Cardiac muscle cell (in vitro differentiated cells and primary cell): ENCODE data around the gene INHBB. TPM values are rescaled to one million over a fixed set of nuclear protein-coding genes. Genes with fewer than 3 reads are reported as not detected.

Source experiments
- DNase-seq, 2 donors: peaks; one replicate each; pipeline versions ENCODE4 v3.0.0 to v3.0.0-alpha.2; 2010 to 2017; ENCODE audit warnings: low read depth in 1 of 2, low spot score in 1 of 2
- H3K27ac ChIP-seq: fragments of 200-600 bp; sonication (generic); 2 replicates; pipeline ENCODE4 v1.5.1; 2016
- H3K27me3 ChIP-seq: fragments of 200-600 bp; sonication (generic); 2 replicates; pipeline ENCODE4 v1.6.0; 2016; ENCODE audit warnings: control low read depth
- H3K36me3 ChIP-seq: fragments of 200-600 bp; sonication (generic); 2 replicates; pipeline ENCODE4 v1.5.1; 2016; ENCODE audit warnings: control low read depth
- H3K4me1 ChIP-seq: fragments of 200-600 bp; sonication (generic); 2 replicates; pipeline ENCODE4 v1.8.1; 2017; ENCODE audit warnings: low read depth, mild to moderate bottlenecking, mixed run types
- H3K4me3 ChIP-seq: fragments of 200-600 bp; sonication (generic); 2 replicates; pipeline ENCODE4 v1.5.1; 2016; ENCODE audit warnings: mild to moderate bottlenecking
- H3K9me3 ChIP-seq: fragments of 200-600 bp; sonication (generic); 2 replicates; pipeline ENCODE4 v1.5.1; 2017; ENCODE audit warnings: low read depth, mild to moderate bottlenecking, control low read depth
- polyA plus RNA-seq: library from polyadenylated mRNA; unstranded; fragments of >200 nt; fragmentation: Nextera tagmentation; extraction: Ambion mirVana; gene quantifications from 2 replicates; pipeline ENCODE4 v1.2.1, GENCODE V29; 2016
- total RNA-seq: library from RNA; depleted of rRNA; stranded (reverse); fragments of >200 nt; gene quantifications from 2 replicates; pipeline ENCODE4 v1.2.3, GENCODE V29; 2016
- TF ChIP-seq, protein P1 (sequence below): IDR thresholded peaks from 2 replicates; pipeline ENCODE4 v1.5.1; 2012; ENCODE audit warnings: low read depth, mild to moderate bottlenecking, low read length

The INHBB gene
- total and polyA plus RNA-seq, 2 experiments from 2014 or later, result not detected

DNA sequence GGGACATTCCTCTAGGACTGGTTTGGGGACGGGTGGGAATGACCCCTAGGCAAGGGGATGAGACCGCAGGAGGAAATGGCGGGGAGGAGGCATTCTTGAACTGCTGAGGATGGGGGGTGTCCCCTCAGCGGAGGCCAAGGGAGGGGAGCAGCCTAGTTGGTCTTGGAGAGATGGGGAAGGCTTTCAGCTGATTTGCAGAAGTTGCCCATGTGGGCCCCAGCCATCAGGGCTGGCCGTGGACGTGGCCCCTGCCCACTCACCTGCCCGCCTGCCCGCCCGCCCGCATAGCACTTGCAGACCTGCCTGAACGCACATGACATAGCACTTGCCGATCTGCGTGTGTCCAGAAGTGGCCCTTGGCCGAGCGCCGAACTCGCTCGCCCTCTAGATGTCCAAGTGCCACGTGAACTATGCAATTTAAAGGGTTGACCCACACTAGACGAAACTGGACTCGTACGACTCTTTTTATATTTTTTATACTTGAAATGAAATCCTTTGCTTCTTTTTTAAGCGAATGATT lies 4.9 kb downstream of the INHBB start:
- H3K27ac ChIP-seq, result no peak overlapping the region
- DNase-seq, result no peak
- TF ChIP-seq, protein P1, sequence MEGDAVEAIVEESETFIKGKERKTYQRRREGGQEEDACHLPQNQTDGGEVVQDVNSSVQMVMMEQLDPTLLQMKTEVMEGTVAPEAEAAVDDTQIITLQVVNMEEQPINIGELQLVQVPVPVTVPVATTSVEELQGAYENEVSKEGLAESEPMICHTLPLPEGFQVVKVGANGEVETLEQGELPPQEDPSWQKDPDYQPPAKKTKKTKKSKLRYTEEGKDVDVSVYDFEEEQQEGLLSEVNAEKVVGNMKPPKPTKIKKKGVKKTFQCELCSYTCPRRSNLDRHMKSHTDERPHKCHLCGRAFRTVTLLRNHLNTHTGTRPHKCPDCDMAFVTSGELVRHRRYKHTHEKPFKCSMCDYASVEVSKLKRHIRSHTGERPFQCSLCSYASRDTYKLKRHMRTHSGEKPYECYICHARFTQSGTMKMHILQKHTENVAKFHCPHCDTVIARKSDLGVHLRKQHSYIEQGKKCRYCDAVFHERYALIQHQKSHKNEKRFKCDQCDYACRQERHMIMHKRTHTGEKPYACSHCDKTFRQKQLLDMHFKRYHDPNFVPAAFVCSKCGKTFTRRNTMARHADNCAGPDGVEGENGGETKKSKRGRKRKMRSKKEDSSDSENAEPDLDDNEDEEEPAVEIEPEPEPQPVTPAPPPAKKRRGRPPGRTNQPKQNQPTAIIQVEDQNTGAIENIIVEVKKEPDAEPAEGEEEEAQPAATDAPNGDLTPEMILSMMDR, result no peak
- no peak overlapping the region for H3K4me3 ChIP-seq
- H3K36me3 ChIP-seq, result no peaks in the 10 kb centered on the region
- peaks cover 88% of the 10 kb centered on the region for H3K27me3 ChIP-seq
- H3K4me1 ChIP-seq, result no peaks in the 10 kb centered on the region
- H3K9me3 ChIP-seq, result no peaks in the 10 kb centered on the region

DNA sequence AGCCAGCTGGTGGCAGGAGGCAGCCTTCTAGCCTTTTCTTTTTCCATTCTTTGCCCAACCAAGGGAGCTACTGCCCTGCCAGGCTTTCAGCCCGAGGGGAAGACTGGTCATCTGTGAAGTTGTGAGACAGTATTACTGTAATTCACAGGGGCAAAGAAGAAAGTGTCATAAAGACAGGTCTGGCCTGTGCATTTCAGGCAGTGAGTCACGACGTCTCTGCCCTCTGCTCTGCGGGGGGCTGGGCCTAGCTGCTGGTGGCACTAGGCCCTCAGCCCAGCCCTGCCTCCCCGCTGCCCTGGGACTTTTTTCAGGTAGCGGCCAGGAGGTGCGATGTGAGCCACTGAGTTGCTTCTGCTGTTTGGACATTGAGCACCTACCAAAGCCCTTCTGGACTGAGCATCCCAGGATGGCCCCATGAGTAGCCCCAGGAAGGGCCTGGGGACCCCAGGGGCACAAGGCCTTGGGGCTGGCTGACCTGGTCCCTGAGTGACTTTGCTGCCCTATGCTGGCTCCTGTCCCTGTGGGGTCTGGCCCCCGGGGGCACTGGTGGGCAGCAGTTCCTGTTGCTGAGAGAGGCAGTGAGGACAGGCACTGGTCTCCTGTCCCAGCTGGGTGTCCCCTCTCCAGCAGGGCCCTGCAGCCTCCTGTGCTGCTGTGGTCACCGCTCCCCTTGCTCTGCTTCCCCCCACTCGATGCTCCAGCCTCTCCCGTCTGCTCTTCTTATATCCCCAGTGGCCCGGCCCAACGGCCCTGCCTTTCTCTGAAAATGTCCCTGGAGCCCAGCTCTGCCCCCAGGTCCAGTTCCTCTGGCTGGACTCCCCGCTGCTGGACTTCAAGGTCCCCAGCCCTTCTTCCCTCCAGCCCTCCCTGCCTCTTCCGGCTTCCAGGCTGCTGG lies 7.0 kb downstream of the INHBB start:
- Histone ChIP-seq H3K4me3 (no peak overlapping the region), H3K9me3 (no peaks in the 10 kb centered on the region), H3K36me3 (no peaks in the 10 kb centered on the region), H3K4me1 (no peaks in the 10 kb centered on the region), H3K27me3 (peaks cover 89% of the 10 kb centered on the region), H3K27ac (no peak overlapping the region)
- DNase-seq, result no peak
- TF ChIP-seq, protein P1, result no peak

DNA sequence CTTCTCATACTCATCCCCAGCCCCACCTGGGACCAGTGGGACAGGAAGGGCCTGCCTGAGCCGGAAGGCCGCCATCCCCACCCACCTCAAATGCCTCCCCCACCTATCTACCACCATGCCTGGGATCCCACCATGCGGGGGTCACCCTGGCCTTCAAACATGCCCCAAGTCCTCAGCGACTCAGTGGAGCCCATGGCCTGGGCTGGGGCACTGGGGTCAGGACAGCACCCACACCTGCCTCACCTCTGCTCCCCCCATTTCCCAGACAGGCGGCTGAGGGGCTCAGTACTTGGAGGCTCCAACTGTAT lies 7.6 kb downstream of the INHBB start:
- no peaks in the 10 kb centered on the region for H3K36me3 ChIP-seq
- no peaks in the 10 kb centered on the region for H3K4me1 ChIP-seq
- no peaks in the 10 kb centered on the region for H3K9me3 ChIP-seq
- peaks cover 89% of the 10 kb centered on the region for H3K27me3 ChIP-seq
- H3K4me3 ChIP-seq, result no peak overlapping the region
- no peak for DNase-seq
- TF ChIP-seq, protein P1, result no peak
- H3K27ac ChIP-seq, result no peak overlapping the region

DNA sequence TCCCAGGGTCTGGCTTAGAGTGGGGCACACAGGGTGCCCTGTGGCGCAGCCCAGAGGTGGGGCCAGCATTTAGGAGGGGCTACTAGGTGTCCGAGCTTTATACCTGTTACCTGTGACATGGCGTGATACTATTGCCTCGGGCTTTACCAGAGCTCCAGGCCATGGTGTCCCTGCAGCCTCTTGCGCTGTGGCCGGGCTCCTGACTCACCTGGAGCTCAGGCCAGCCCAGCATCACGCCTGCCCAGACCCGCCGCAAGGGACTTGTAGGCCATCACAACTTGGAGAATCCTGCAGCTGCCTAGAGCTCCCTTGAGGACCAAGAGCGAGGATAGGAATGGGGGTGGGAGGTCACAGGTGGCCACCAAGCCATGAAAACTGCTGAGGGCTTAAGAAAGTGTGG lies 8.0 kb downstream of the INHBB start:
- Histone ChIP-seq H3K27me3 (peaks cover 89% of the 10 kb centered on the region), H3K4me3 (no peak overlapping the region), H3K9me3 (no peaks in the 10 kb centered on the region), H3K27ac (no peak overlapping the region), H3K36me3 (no peaks in the 10 kb centered on the region), H3K4me1 (no peaks in the 10 kb centered on the region)
- TF ChIP-seq, protein P1, result no peak
- DNase-seq, result no peak

DNA sequence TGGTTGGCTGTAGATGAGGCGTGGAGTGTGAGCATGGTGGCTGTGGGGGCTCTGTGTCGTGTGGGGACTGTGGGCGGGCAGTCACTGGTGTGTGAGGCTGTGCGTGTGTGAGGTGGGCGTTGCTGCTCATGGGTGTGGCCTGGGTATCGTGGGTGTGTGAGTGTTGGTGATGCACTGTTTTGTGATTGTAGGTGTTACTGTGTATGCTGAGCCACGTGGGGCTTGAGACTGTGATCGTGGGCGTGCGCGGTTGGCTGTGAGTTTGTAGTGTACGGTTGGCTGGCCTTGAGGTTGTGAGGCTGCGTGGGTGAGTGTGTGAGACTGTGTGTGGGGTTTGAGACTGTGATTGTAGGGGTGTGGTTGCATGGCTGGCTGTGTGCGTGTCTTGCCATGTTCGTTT lies 8.5 kb downstream of the INHBB start:
- H3K4me1 ChIP-seq, result no peaks in the 10 kb centered on the region
- no peak overlapping the region for H3K27ac ChIP-seq
- TF ChIP-seq, protein P1, result no peak
- H3K36me3 ChIP-seq, result no peaks in the 10 kb centered on the region
- H3K9me3 ChIP-seq, result no peaks in the 10 kb centered on the region
- H3K27me3 ChIP-seq, result peaks cover 89% of the 10 kb centered on the region
- no peak overlapping the region for H3K4me3 ChIP-seq
- DNase-seq, result no peak
